Measurements from ENCODE around the gene NUTM2B.
"Not testable (repeated sequence)": the region's sequence is repeated elsewhere in the genome, so short reads cannot be mapped to it uniquely, and the experiment has no call there.

Gene NUTM2B

DNA sequence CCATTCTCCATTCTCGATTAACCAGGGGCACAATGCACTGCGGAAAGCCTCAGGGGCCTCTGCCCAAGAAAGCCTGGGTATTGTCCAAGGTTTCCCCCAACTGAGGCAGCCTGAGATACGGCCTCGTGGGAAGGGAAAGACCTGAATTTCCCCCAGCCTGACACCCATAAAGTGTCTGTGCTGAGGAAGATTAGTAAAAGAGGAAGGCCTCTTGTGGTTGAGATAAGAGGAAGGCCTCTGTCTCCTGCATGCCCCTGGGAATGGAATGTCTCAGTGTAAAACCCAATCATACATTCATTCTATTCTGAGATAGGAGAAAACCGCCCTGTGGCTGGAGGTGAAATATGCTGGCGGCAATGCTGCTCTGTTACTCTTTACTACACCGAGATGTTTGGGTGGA lies 41.8 kb downstream of the NUTM2B start:
- DNase-seq = not testable (repeated sequence)

DNA sequence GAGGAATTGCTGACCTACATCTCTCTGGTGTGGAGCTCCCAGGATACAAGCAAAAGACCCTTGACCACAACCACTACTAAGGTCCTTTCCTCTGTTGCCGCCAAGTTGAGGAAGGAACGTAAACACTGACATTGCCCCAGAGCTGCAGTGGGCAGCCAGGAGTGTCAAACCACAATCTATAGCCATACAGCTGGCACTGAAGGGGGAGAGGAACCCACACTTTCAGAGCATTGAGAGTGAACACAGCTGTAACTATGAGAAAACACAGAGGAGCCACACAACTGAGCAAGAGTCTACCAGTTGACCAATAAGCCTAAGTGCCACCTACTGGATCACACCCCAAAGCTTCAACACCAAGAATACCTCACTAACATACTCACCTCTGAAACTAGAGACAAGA lies 45.5 kb downstream of the NUTM2B start:
- not testable (repeated sequence) for DNase-seq

DNA sequence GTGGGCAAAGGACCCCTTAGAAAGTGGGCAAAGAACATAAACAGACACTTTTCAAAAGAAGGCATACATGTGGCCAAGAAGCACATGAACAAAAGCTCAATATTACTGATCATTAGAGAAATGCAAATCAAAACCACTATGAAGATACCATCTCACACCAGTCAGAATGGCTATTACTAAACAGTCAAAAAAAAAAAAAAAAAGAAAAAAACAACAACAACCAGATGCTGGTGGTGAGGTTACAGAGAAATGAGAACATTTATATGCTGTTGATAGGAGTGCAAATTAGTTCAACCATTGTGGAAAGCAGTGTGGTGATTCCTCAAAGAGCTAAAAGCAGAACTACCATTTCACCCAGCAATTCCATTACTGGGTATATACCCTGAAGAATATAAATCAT lies 50.6 kb downstream of the NUTM2B start:
- not testable (repeated sequence) for DNase-seq

DNA sequence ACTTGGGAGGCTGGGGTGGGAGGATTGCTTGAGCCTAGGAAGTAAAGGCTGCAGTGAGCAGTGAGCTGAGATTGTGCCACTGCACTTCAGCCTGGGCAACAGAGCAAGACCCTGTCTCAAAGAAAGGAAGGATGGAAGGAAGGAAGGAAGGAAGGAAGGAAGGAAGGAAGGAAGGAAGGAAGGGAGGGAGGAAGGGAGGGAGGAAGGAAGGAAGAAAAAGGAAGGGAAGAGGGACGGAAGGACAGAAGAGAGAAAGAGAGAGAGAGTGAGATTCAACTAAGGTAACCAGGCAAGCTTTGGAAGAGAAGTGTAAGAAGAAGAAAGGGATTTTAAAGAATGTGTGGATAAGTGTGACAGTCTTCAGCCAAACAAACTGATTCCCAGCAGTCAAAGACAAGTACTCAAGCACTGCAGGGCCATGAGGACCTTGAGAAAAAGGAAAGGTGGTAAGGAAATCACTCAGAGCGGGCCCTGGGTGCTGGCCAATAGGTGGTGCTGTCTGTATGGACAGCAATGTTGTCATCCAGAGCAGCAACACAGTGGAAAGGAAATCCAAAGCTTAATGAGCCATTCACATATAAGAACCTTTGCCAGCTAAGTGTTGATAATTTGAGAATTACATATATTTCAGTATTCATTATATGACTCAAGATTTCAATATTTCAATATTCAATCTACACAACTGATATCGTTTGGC lies 55.4 kb downstream of the NUTM2B start:
- not testable (repeated sequence) for DNase-seq
